Right lobe of liver (tissue), 6 donors: Measurements from ENCODE around the gene HIF1A. TPM values are rescaled to one million over a fixed set of nuclear protein-coding genes. Genes with fewer than 3 reads are reported as not detected.

ENCODE experiments used
- ATAC-seq, 4 donors: fragments of 200-7000 bp; cut with Tn5 transposase; one replicate each; pipeline ENCODE4 v1.9.1; 2020; ENCODE audit warnings: mild to moderate bottlenecking in 4 of 4, moderate library complexity in 4 of 4
- DNase-seq, 3 donors: peaks; one replicate each; pipeline ENCODE4 v3.0.0-alpha.2; 2020
- H3K27ac ChIP-seq, 3 donors: fragments of 200-600 bp; one replicate each; pipeline ENCODE4 v1.8.0; 2022
- H3K27me3 ChIP-seq, 2 donors: fragments of 200-600 bp; one replicate each; pipeline ENCODE4 v1.8.0; 2022
- H3K36me3 ChIP-seq, 4 donors: fragments of 200-600 bp; sonication (generic) in 1 of 4; one replicate each; pipeline versions ENCODE4 v1.5.1 to v1.8.0; 2017 to 2022; ENCODE audit warnings: control low read depth in 1 of 4
- H3K4me1 ChIP-seq, 4 donors: fragments of 200-600 bp; sonication (generic) in 1 of 4; one replicate each; pipeline versions ENCODE4 v1.5.1 to v1.8.0; 2017 to 2022; ENCODE audit warnings: control low read depth in 1 of 4
- H3K4me3 ChIP-seq, 3 donors: fragments of 200-600 bp; one replicate each; pipeline ENCODE4 v1.8.0; 2022
- H3K9me3 ChIP-seq, 4 donors: fragments of 200-600 bp; sonication (generic) in 1 of 4; one replicate each; pipeline versions ENCODE4 v1.5.1 to v1.8.0; 2017 to 2022; ENCODE audit warnings: control low read depth in 1 of 4
- CTCF ChIP-seq, 4 donors: fragments of 200-600 bp in 3 of 4; fragments of 450-650 bp in 1 of 4; IDR thresholded peaks; one replicate each; pipeline versions ENCODE4 v1.5.1 to v1.8.0; 2016 to 2022; ENCODE audit warnings: antibody characterized with exemption in 4 of 4, mild to moderate bottlenecking in 2 of 4
- POLR2A ChIP-seq: fragments of 450-650 bp; IDR thresholded peaks from one replicate; pipeline ENCODE4 v1.6.1; 2017; ENCODE audit warnings: antibody characterized with exemption, mild to moderate bottlenecking
- WGBS: methylation state at CpG from one replicate; pipeline ENCODE4 v1.1.6; 2018; ENCODE audit warnings: low coverage, low lambda C conversion rate; ENCODE audit not compliant: insufficient coverage; ENCODE audit errors: missing lambda C conversion rate; 5-methylcytosine and 5-hydroxymethylcytosine counted together
- intact Hi-C, 2 donors: fragments of 100-400 bp; cut with DNase I; formaldehyde crosslinking; loops; one replicate each; pipeline versions ENCODE4 v1.11.2 to v1.14.1; 2022
- total RNA-seq, 6 experiments: library from RNA; depleted of rRNA in 2 of 6; stranded (reverse); fragments of >200 nt in 2 of 6; fragmentation: NEBNext Ultra II Directional in 3 of 6; extraction: Animal tissue kit (Norgen Biotek cat#: 25700) in 3 of 6; gene quantifications; one replicate each; pipeline versions ENCODE4 v1.1.0 to v1.2.4, GENCODE V29; 2016 to 2023
- donor health status: DM: no; HTN: yes; CAD: no.
- donor health status: DM: no; HTN: no; CAD: no.
- donor health status: DM: no; HTN: no; CAD: no.
- donor health status: DM: no; HTN: yes; CAD: no.
- donor health status: DM: no; HTN: yes; CAD: no.

Gene HIF1A
- total RNA-seq, 6 experiments from 2014 or later: 15.9 to 117 (median 31.9) TPM

- Histone ChIP-seq H3K9me3 (no peaks in the 10 kb centered on the region), H3K4me3 (peak overlapping the region; percentile 14 to 46 (median 30)), H3K27me3 (no peaks in the 10 kb centered on the region), H3K4me1 (peaks cover 0 to 2% (median 0%) of the 10 kb centered on the region in 4 donors), H3K36me3 (peaks cover 0 to 26% (median 5%) of the 10 kb centered on the region in 4 donors), H3K27ac (peak overlapping the region; percentile 39 to 58 (median 49))
- intact Hi-C loops: loop anchor here in 1 of 2 donors (10.0 kb wide), 1 partner anchor 286 kb away; no protein-coding TSS in a partner anchor
- TF ChIP-seq POLR2A (peak; percentile 71), CTCF (IDR thresholded peaks at IDR 0.05) (no peak)
- ATAC-seq (peak; percentile 82 to 96 (median 94)), DNase-seq (peak; percentile 78 to 88 (median 84))
- 27% methylated on average over 17 of the region's 54 CpGs for WGBS
Observed at GRCh38 chr14:61750708-61751474, 55.6 kb downstream of the HIF1A start.

DNA sequence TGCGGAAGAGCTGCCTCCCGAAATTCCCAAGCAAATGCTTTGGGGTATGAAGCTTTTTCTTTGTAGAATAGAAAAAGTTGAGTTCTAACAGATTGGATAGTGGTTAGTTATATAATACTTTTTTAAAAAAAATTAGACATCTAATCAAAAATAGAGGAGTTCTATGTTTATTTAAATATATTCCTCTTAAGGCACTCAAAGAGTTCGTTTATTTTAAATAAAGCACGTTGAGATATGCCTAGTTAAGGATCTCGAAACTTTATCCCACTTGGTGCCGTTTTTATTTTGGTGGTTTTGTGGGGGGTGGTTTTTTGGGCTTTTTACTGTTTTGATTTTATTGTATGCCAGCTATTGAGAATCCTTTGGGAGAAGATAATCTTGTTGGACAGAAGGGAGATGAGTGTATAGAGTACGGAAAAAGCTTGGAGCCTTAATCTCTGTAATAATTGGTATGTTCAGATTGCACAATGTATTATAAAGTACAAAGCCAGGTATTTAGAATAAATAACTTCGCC lies 56.2 kb downstream of the HIF1A start:
- no peak for TF ChIP-seq CTCF (IDR thresholded peaks at IDR 0.05)
- no peak for TF ChIP-seq POLR2A
- DNase-seq: no peak
- Histone ChIP-seq H3K4me1 (peaks cover 0 to 2% (median 0%) of the 10 kb centered on the region in 4 donors), H3K4me3 (peak overlapping the region in 2 of 3 donors; percentile 30 to 46), H3K36me3 (peaks cover 0 to 19% (median 5%) of the 10 kb centered on the region in 4 donors), H3K27me3 (no peaks in the 10 kb centered on the region), H3K9me3 (no peaks in the 10 kb centered on the region), H3K27ac (peak overlapping the region; percentile 39 to 58 (median 49))
- intact Hi-C loops: loop anchor here in 1 of 2 donors (10.0 kb wide), 1 partner anchor 287 kb away; no protein-coding TSS in a partner anchor
- no peak for ATAC-seq
- 60% methylated on average over 8 of the region's 8 CpGs for WGBS

DNA sequence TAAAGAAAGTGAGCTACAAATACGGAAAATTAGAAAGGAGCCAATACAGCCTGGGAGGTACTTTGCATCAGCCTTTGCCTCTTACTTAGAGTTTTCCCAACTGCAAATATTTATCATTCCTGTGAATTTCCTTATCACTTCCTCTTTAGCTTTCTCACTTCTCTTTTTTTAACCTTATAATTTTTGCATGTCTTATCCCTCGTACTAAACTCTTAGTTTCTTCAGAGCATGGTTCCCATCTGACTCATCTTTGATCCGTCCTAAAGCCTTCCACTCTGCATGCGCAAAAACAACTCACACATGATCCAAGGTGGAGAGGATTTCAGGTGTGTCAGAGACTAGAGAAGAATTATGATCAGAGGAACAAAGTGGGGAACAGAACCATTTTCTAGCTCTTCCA lies 57.3 kb downstream of the HIF1A start:
- no peak overlapping the region for H3K27ac ChIP-seq
- no peak overlapping the region for H3K4me3 ChIP-seq
- peaks cover 0 to 9% (median 3%) of the 10 kb centered on the region in 4 donors for H3K36me3 ChIP-seq
- H3K27me3 ChIP-seq: no peaks in the 10 kb centered on the region
- H3K4me1 ChIP-seq: peaks cover 0 to 2% (median 0%) of the 10 kb centered on the region in 4 donors
- DNase-seq: no peak
- peak in 1 of 4 donors; percentile 7 for ATAC-seq
- no peaks in the 10 kb centered on the region for H3K9me3 ChIP-seq
- intact Hi-C loops: loop anchor here in 1 of 2 donors (10.0 kb wide), 1 partner anchor 288 kb away; no protein-coding TSS in a partner anchor
- TF ChIP-seq POLR2A (no peak), CTCF (IDR thresholded peaks at IDR 0.05) (no peak)
- 73% methylated on average over 4 of the region's 4 CpGs for WGBS

GRCh38 chr14:61753631-61754030 lies 58.3 kb downstream of the HIF1A start:
- peaks cover 0 to under 1% (median 0%) of the 10 kb centered on the region in 4 donors for H3K36me3 ChIP-seq
- TF ChIP-seq POLR2A (no peak), CTCF (IDR thresholded peaks at IDR 0.05) (no peak)
- no peaks in the 10 kb centered on the region for H3K27me3 ChIP-seq
- intact Hi-C loops: loop anchor here in 1 of 2 donors (10.0 kb wide), 1 partner anchor 289 kb away; no protein-coding TSS in a partner anchor
- ATAC-seq: no peak
- DNase-seq: no peak
- no peaks in the 10 kb centered on the region for H3K9me3 ChIP-seq
- H3K4me3 ChIP-seq: no peak overlapping the region
- no peak overlapping the region for H3K27ac ChIP-seq
- H3K4me1 ChIP-seq: peaks cover 0 to 2% (median 0%) of the 10 kb centered on the region in 4 donors
